Measurements from ENCODE around the gene PLCL1.

PLCL1 gene

DNA sequence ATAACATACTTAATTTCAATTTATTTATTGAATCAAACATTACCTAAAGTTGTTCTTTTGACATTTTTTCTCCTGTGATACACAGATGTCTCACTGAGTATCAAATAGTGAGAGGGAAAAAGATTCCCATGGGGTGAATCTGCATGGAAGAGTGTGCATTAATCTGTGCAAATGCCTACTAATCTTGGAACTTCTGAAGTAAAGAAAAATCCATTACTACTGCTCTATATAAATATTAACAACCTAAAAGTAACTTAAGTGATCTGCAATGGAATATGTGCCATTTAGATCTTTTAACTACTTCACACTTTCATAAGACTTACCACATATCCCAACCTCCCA lies 125.5 kb downstream of the PLCL1 start:
- no peak for DNase-seq

GRCh38 chr2:197930570-197931278 lies 126.3 kb downstream of the PLCL1 start:
- no peak for DNase-seq

DNA sequence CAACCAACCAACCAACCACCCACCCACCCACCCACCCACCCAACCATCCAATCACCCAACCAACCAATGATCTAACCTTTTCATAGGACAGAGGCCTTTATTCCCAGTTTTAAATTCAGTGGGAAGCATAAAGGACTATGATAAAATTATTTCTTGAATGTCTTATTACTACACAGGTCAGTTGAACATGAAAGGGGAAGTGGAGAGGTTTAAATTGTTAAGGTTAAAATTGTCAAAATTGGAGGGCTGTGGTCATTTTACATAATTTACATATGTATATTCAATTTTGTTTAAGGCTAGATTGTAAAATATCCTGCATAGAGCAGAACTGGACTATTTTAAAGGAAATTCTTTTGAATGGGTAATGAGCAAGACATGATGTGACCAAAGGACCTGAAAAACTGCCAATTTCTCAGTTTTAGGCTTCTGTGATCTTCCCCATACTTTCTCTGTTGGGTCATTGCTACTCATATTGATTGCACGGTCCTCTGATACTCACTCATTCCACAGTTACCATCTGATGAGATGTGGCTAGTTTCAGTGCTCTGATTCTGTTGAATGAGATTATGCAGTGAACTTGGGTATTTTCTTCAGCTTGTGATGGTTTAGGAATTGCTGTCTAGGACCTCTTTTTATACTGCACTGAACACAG lies 127.4 kb downstream of the PLCL1 start:
- DNase-seq: no peak

DNA sequence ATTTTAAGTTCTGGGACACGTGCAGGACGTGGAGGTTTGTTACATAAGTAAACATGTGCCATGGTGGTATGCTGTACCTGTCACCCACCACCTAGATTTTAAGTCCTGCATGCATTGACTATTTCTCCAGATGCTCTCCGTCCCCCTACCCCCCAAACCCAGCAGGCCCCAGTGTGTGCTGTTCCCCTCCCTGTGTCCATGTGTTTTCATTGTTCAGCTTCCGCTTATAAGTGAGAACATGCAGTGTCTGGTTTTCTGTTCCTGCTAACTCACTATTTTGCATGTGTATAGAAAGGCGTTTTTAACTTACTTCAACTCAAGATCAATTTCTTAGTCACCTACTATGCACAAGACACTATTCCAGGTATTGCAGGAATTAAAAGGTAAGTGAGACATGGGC lies 128.0 kb downstream of the PLCL1 start:
- no peak for DNase-seq

DNA sequence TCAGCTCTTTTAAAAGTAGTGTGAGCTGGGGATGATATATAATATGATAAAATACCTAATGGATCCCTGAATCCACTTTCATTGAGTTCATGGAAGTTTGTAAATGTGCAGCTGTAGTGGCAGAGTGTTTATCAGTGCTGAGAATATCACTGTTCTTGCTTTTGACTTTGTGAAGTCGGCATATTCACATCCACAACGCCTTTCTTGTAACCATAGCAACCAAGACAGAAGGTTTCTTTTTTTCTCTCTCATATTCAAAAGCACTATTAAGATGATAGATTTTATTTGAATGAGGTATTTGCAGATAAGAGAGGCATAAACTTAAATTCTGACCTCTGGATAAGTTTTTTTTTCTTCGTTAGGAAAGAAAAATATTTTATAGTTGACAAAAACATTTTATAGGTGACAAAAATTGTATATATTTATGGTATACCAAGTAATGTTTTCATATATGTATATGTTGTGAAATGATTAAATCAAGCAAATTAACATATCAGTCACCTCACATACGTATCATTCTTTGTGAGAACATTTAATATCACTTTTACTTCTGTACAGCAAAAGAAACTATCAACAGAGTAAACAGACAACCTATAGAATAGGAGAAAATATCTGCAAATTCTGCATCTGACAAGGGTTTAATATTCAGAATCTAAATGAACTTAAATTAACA lies 130.0 kb downstream of the PLCL1 start:
- no peak for DNase-seq

DNA sequence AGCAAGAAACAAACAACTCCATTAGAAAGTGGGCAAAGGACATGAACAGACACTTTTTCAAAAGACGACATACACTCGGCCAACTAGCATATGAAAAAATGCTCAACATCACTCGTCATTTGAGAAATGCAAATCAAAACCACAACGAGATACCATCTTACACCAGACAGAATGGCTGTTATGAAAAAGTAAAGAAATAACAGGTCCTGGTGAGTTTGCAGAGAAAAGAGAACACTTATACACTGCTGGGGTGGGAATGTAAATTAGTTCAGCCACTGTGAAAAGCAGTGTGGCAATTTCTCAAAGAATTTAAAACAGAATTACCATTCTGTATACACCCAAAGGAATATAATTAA lies 130.5 kb downstream of the PLCL1 start:
- no peak for DNase-seq

GRCh38 chr2:197937814-197938213 lies 133.4 kb downstream of the PLCL1 start:
- no peak for DNase-seq

- DNase-seq: no peak
These were observed 134.2 kb downstream of the PLCL1 start for GRCh38 chr2:197938555-197938954.

GRCh38 chr2:197939787-197940186 lies 135.4 kb downstream of the PLCL1 start:
- DNase-seq: no peak

DNA sequence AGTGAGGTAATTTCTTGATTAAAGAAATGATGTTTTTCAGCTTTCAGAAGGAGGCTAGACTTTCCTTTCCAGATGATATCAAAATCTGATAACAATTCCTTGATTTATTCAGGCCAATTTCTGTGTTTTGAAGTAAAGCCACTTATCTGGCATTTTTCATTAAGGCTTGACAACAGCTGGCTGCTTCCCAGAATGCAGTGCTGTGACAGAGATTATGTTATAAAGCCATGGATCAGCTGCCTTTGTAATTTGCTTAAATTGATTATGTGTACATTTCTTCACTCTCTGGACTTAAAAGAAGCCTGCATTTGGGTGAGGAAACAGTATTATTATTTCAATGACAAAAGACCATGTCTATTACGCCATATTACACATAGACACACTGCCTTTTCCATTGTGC lies 136.0 kb downstream of the PLCL1 start:
- no peak for DNase-seq

DNA sequence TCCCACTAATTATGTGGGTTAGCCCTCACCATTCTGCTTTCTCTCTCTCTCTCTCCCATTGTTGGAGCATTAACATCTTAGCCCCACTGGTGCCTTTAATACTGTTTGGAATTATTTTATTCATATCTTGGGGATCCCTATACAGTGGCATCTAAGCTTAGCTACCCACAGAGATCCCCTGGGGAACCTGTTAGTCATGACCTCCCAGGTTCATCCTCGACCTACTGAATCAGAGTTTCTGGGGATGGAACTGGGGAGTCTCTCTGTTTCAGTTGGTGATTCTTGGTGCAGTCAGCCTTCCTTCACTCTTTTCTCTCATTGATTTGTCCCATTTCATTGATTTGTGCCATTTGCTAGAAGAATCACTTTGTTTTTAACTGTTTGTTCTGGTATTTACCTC lies 137.3 kb downstream of the PLCL1 start:
- DNase-seq: no peak

DNA sequence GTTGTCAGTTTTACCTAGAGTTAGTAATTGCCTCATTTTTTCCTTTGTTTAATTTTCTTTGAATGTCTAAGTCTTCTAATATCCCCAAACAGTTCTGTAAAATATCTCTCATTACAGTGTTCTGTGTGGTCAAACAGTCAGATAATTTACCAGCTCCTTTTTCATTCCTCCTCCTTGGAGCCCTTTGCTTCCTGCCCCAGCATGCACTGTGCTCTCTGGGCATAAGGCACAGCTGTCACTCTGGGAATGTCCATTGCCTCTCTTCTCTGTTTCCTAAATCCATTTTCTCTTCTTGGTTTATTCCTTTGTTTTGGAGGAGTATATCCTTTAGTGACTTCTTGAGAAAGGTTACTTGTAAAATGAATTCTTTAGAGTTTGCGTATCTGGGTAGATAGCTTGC lies 139.3 kb downstream of the PLCL1 start:
- no peak for DNase-seq

- no peak for DNase-seq
These were observed 140.2 kb downstream of the PLCL1 start for GRCh38 chr2:197944416-197945096.

DNA sequence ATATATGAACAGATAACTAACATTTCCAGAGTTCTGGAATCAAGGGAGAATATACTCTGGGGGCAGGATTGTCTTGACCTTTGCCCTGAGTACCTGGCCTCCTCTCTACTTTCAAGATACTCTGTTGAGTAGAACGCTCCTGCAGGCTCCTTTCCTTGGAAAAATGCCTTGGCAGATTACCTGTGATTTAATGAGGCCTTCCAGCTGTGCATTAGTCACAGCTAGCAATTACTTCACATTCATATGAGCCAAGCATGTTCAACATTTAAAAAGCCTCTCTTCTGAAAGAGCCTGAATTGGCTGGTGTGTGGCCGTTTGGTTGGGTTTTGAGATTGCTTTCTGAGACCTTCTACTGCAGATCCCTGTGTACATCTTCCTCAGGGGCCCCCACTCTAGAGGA lies 142.2 kb downstream of the PLCL1 start:
- no peak for DNase-seq

DNA sequence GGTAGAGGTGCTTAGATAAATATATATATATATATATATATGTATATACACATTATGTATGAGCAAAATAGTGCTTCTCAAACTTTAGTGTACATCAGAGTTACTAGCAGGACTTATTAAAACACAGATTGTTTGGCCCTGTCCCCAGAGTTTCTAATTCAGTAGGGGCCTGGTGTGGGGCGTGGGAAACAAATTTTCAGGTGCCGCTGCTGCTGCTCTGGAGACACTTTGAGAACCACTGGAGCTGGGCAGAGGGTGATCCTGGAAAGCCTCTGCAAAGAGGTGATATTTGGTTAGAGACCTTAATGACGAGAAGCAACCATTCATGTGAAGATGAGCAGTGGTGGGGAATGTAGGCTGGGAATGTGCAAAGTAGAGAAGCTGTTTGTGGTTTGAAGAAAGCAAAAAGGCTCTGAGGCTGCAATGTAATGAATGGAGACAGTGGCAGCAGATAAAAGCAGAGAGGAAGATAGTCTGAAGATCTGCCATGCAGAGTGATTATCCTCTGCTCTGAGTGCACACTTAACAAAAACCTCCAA lies 142.9 kb downstream of the PLCL1 start:
- DNase-seq: no peak

DNA sequence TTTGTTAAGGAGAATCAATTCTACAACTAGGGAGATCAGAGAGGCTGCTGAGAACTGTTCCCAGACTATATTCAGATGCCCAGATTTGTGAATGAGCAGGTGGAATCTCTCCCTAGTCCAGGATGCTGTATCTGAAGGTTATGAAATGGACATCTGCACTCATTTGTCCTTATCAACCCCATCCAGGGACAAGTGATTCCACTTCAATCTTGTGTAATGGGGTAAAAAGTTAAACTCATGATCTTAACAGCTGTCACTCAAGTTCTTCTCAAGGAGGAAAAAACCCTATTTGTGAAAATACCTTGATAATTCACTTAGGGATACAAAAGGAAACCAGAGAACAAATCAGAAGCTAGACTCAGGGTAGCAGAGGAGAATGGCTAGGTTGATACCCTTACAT lies 144.8 kb downstream of the PLCL1 start:
- no peak for DNase-seq

- DNase-seq: no peak
These were observed 145.6 kb downstream of the PLCL1 start for GRCh38 chr2:197950006-197950405.

DNA sequence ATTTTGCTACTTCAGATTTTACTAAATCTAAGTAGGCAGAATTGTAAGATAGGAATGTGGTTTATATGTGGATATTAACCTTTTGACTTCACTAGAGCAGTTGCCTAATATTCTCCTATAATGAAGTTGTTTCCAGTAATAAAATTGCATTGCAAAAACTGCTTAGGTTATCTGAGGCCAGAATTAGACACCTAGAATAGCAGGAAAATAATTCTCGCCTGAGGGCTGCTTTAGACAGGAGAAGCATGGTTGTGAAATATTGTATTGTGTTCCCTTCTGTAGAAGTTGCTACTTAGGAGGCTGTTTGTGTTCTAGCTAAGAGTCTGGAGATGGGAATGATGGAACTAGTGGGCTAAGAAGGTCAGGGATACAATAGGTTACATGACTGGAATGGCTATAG lies 146.3 kb downstream of the PLCL1 start:
- no peak for DNase-seq

GRCh38 chr2:197952540-197953202 lies 148.3 kb downstream of the PLCL1 start:
- DNase-seq: no peak

DNA sequence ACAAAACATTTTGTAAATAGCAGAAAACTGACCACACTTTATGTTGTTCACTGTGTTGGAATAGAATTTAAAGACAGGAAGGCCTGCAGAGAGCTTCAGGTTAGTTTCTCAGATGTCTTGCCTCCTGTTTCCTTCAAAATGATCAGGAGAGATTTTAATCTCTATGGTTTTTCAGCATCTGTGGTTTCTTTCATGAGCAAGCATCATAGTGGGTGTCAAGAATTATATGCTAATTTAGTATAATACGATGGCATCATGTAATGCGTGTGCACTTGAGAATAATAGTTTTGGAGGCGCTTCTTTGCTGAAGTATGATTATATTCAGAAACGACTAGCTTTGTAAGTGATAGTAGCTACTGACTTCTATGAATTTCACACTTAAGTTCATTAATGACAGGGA lies 149.9 kb downstream of the PLCL1 start:
- no peak for DNase-seq

- no peak for DNase-seq
These were observed 154.3 kb downstream of the PLCL1 start for GRCh38 chr2:197958592-197959150.

DNA sequence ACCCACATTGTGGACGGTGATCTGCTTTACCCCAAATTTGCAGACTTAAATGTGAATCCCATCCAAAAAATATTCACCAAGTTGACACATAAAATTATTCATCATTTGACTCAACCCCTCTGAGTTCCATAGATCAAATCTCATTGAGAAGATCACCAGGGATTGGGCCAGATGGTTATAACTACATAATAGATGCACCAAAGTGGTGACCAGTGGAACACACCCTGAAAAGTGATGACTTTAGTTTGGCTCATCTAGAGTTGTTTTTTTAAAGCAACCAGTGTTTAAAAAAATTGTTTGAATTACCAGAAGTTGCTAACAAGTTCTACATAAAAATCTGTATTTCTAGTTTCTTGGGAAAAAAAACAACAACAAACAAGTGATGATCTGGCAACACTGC lies 155.0 kb downstream of the PLCL1 start:
- no peak for DNase-seq

DNA sequence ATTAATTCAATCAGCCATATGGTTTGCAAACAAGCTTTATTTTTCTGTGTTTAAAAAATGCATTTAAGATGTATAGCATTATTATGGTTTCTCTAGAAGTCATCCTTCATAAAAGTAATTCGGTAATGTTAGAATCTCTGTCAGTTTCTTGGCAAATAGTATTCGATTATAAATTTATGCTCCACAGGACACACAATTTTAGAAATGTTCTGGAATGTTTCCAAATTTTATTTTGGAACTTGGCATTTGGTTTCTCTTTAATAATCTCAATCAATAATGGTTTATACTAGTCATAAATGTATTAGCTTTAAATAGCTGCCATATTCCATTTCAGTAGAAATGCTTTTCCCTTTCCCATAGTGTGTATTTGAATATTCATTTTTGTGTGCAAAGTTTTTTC lies 156.4 kb downstream of the PLCL1 start:
- DNase-seq: no peak
